K562 (cell line): ENCODE measurements around the gene RXRA. TPM values are rescaled to one million over a fixed set of nuclear protein-coding genes. Genes with fewer than 3 reads are reported as not detected.

ENCODE experiments used
- ATAC-seq: fragments of 200-7000 bp; cut with Tn5 transposase; 3 replicates; pipeline ENCODE4 v1.9.1; 2020; ENCODE audit warnings: moderate library complexity
- BruUV-seq: library from RNA; stranded (reverse); fragments of 400-500 nt; replicated peaks from 2 replicates; lab custom pipeline; 2021; lab: Mats Ljungman, UMichigan
- CTCF ChIA-PET: fragments of 300-600 bp; formaldehyde crosslinking; extraction: SDS; loops from one replicate; lab custom pipeline; 2021; ENCODE audit warnings: low intra/inter-chr PET ratio; lab: Yijun Ruan, JAX
- POLR2A ChIA-PET: fragments of 300-600, 350-650 bp; sonication (Branson Sonifier 250); formaldehyde crosslinking; extraction: SDS; loops from one replicate; lab custom pipeline; 2021; ENCODE audit warnings: antibody characterized with exemption, inconsistent platforms; lab: Yijun Ruan, JAX
- DNase-seq, 4 experiments: peaks; one replicate each; pipeline versions ENCODE4 v3.0.0 to v3.0.0-alpha.2; 2011 to 2018; ENCODE audit warnings: low spot score in 3 of 4, mixed read lengths in 3 of 4; ENCODE audit errors: extremely low read depth in 1 of 4
- FAIRE-seq: peaks from 2 replicates; lab custom pipeline; 2011; peaks lifted over from hg19 to GRCh38; lab: Jason Lieb, UNC
- H2AFZ ChIP-seq: 2 replicates; pipeline ENCODE4 v1.6.0; 2011; ENCODE audit warnings: low read depth, low read length, control low read depth, inconsistent platforms
- H3K27ac ChIP-seq: fragments of 200-600 bp; 3 replicates; pipeline ENCODE4 v1.8.0; 2011; ENCODE audit warnings: low read depth, mild to moderate bottlenecking, control low read depth, inconsistent platforms, low read length, moderate library complexity, mixed read lengths; ENCODE audit errors: extremely low read depth
- H3K27me3 ChIP-seq, 2 experiments: fragments of 300-600 bp in 1 of 2; 2 replicates in 1 of 2; 3 replicates in 1 of 2; pipeline versions ENCODE4 v1.6.0 to v1.8.0; 2011; ENCODE audit warnings: inconsistent platforms in 2 of 2, low read length in 2 of 2, mild to moderate bottlenecking in 1 of 2, mixed read lengths in 1 of 2, moderate library complexity in 1 of 2; ENCODE audit not compliant: control insufficient read depth in 2 of 2, insufficient read depth in 2 of 2
- H3K36me3 ChIP-seq: fragments of 300-600 bp; 3 replicates; pipeline ENCODE4 v1.8.0; 2011; ENCODE audit warnings: mild to moderate bottlenecking, low read length, inconsistent platforms; ENCODE audit not compliant: control insufficient read depth, insufficient read depth
- H3K4me1 ChIP-seq, 2 experiments: fragments of 200-600 bp in 1 of 2; replicated peaks in 1 of 2; 2 replicates in 1 of 2; 3 replicates in 1 of 2; pipeline versions ENCODE4 v1.5.1 to v1.8.0; 2011; ENCODE audit warnings: inconsistent platforms in 2 of 2, low read length in 2 of 2, mild to moderate bottlenecking in 1 of 2, mixed read lengths in 1 of 2, moderate library complexity in 1 of 2; ENCODE audit not compliant: control insufficient read depth in 2 of 2, insufficient read depth in 2 of 2
- H3K4me2 ChIP-seq: 2 replicates; pipeline ENCODE4 v1.6.1; 2011; ENCODE audit warnings: low read length, control low read depth, inconsistent platforms, mixed read lengths; ENCODE audit not compliant: insufficient read depth
- H3K4me3 ChIP-seq: fragments of 200-600 bp; sonication (generic), shearing (Covaris generic); 2 replicates; pipeline ENCODE4 v1.5.1; 2016; ENCODE audit warnings: control low read depth, inconsistent platforms
- H3K79me2 ChIP-seq: fragments of 200-600 bp; 3 replicates; pipeline ENCODE4 v1.8.0; 2011; ENCODE audit warnings: low read length, inconsistent platforms; ENCODE audit not compliant: control insufficient read depth, insufficient read depth
- H3K9ac ChIP-seq, 2 experiments: 2 replicates each; pipeline versions ENCODE4 v1.6.0 to v1.6.1; 2011; ENCODE audit warnings: low read depth in 2 of 2, low read length in 2 of 2, control low read depth in 1 of 2, inconsistent platforms in 1 of 2, mild to moderate bottlenecking in 1 of 2, mixed read lengths in 1 of 2; ENCODE audit not compliant: insufficient read depth in 1 of 2
- H3K9me1 ChIP-seq: one replicate; pipeline ENCODE4 v1.6.0; 2011; ENCODE audit warnings: inconsistent platforms, mild to moderate bottlenecking, low read length, moderate library complexity; ENCODE audit not compliant: control insufficient read depth, insufficient read depth
- H3K9me3 ChIP-seq: replicated peaks from 2 replicates; pipeline ENCODE4 v1.5.1; 2011; ENCODE audit warnings: low read depth, low read length, inconsistent platforms; ENCODE audit not compliant: control insufficient read depth, insufficient read depth
- H4K20me1 ChIP-seq: replicated peaks from 2 replicates; pipeline ENCODE4 v1.6.1; 2011; ENCODE audit warnings: low read length, inconsistent platforms, mixed read lengths; ENCODE audit not compliant: control insufficient read depth, insufficient read depth
- CEBPG ChIP-seq, 3 experiments: fragments of 200-800 bp in 1 of 3; sonication (Bioruptor generic) in 1 of 3; sonication (generic) in 1 of 3; formaldehyde crosslinking in 1 of 3; IDR thresholded peaks in 2 of 3; conservative IDR thresholded peaks in 1 of 3; 2 replicates each; pipeline versions ENCODE4 v1.6.1 to v1.8.0; 2016 to 2022; ENCODE audit warnings: missing compliant biosample characterization in 2 of 3, missing genetic modification characterization in 2 of 3, mild to moderate bottlenecking in 1 of 3, missing genetic modification reagents in 1 of 3
- ESRRB ChIP-seq: fragments of 250-450 bp; sonication (Bioruptor Pico); IDR thresholded peaks from 2 replicates; pipeline ENCODE4 v1.5.0; 2020; ENCODE audit warnings: mild to moderate bottlenecking, moderate library complexity, borderline replicate concordance
- FOXP4 ChIP-seq: sonication (generic); formaldehyde crosslinking; IDR thresholded peaks from 2 replicates; pipeline ENCODE4 v1.8.0; 2022; ENCODE audit warnings: mild to moderate bottlenecking, missing genetic modification reagents, borderline replicate concordance
- GATAD2B ChIP-seq: fragments of 450-650 bp; IDR thresholded peaks from 2 replicates; pipeline ENCODE4 v1.6.1; 2017; ENCODE audit warnings: mild to moderate bottlenecking, borderline replicate concordance
- HINFP ChIP-seq: fragments of 450-650 bp; conservative IDR thresholded peaks from 2 replicates; pipeline ENCODE4 v1.6.1; 2016; ENCODE audit warnings: missing genetic modification characterization, low read depth, mild to moderate bottlenecking, control low read depth, missing compliant biosample characterization
- PHF20 ChIP-seq: fragments of 450-650 bp; IDR thresholded peaks from 2 replicates; pipeline ENCODE4 v1.6.1; 2018; ENCODE audit not compliant: partially characterized antibody
- SIN3B ChIP-seq: fragments of 450-650 bp; IDR thresholded peaks from 2 replicates; pipeline ENCODE4 v1.6.1; 2017; ENCODE audit warnings: low read depth, mild to moderate bottlenecking, moderate library complexity
- ZBED1 ChIP-seq: IDR thresholded peaks from 2 replicates; pipeline ENCODE4 v1.6.1; 2014
- ZNF324 ChIP-seq: fragments of 250-450 bp; sonication (Bioruptor Pico); IDR thresholded peaks from 2 replicates; pipeline ENCODE4 v1.4.0; 2020; ENCODE audit warnings: mild to moderate bottlenecking
- ZNF592 ChIP-seq: fragments of 450-650 bp; IDR thresholded peaks from 2 replicates; pipeline ENCODE4 v1.6.1; 2017; ENCODE audit warnings: antibody characterized with exemption, mild to moderate bottlenecking
- ZNF644 ChIP-seq: fragments of 200-800 bp; sonication (Bioruptor generic); IDR thresholded peaks from 2 replicates; pipeline ENCODE4 v1.6.1; 2016; ENCODE audit warnings: low read depth, missing genetic modification characterization, missing compliant biosample characterization
- ZSCAN29 ChIP-seq: fragments of 450-650 bp; IDR thresholded peaks from 2 replicates; pipeline ENCODE4 v1.6.1; 2017
- WGBS: fragments of 100-300 bp; shearing (Covaris generic); methylation state at CpG from one replicate; pipeline ENCODE4 v1.1.6; 2016; ENCODE audit warnings: low coverage, mixed read lengths; ENCODE audit not compliant: insufficient coverage; ENCODE audit errors: missing lambda C conversion rate; 5-methylcytosine and 5-hydroxymethylcytosine counted together
- in situ Hi-C: fragments of 300-500 bp; cut with MboI; formaldehyde crosslinking; loops from 4 replicates; pipeline ENCODE4 v1.15.0; 2018; ENCODE audit warnings: inconsistent platforms, mixed read lengths
- intact Hi-C: fragments of 100-400 bp; cut with micrococcal nuclease; formaldehyde crosslinking; loops from 2 replicates; pipeline ENCODE4 v1.14.2; 2022
- polyA plus RNA-seq, 8 experiments: library from polyadenylated mRNA; depleted of rRNA in 4 of 8; stranded (reverse) in 5 of 8; unstranded in 3 of 8; fragments of >200 nt; fragmentation: Nextera tagmentation in 2 of 8; fragmentation: Illumina TruSeq in 1 of 8; extraction: Ambion mirVana in 2 of 8; extraction: Trizol in 1 of 8; gene quantifications; 2 replicates each; pipeline versions ENCODE4 v1.2.1 to v1.2.3, GENCODE V29; 2011 to 2014; ENCODE audit warnings: inconsistent platforms in 1 of 8, missing spikeins in 1 of 8
- total RNA-seq, 7 experiments: library from RNA; depleted of rRNA in 6 of 7; stranded (reverse); fragments of >200 nt in 6 of 7; fragmentation: Illumina TruSeq in 2 of 7; extraction: Trizol in 2 of 7; gene quantifications; 2 replicates each; pipeline versions ENCODE4 v1.2.1 to v1.2.3, GENCODE V29; 2011 to 2021; ENCODE audit warnings: low replicate concordance in 1 of 7

Gene RXRA
- total and polyA plus RNA-seq, 9 of the 15 experiments (the other 6 are each of a cell fraction or from before 2014, with no cell fraction given) = 0.35 to 23.6 (median 4.6) TPM

DNA sequence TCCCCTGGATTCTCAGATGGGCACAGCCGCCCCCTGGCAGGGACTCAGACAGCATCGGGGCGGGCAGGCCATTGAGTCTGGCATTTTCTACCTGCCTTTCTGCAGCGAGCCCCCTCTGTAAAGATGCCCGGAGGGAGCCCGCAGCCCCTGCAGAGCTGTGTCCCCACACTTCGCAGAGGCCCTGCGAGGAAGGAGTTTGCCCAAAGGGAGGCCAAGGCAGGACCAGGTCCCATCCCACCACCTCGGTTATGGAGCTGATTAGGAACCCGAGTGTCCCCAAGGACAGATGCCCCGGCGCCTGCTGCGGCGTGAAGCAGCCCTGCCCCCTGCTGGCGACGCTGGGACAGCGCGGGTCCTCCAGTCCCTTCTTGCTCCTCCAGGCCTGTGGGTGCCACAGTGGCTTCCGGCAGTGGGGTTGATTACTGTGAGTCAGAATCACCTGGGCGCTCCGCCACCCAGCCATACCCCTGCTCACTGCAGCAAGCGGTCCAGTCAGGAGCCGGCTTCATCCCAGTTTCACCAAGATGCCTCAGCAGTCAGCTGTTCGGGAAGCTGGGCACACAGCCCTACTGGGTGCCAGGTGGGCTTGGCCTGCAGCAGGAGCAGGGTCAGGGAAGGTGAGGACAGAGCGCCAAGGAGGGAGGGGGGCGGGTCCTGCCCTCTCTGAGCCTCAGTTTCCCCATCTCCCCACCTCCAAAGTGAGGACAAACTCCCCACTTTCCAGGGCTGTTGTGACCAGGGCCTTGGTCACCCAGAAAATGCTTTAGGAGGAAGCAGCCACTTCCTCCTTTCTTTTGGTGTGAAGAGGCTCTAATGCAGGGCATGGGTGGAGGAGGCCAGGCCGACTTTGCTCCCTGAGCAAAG is 117.2 kb downstream of the RXRA start:
- POLR2A ChIA-PET = interaction anchor here (0.6 to 0.9 kb wide), 3 partner anchors 8 to 272 kb away, joined by 3 read pairs; no protein-coding TSS in a partner anchor
- in situ Hi-C loops = no loop called here
- TF ChIP-seq CEBPG (CRISPR knock-in tag; IDR thresholded peaks at IDR 0.05) (no peak), CEBPG (tag; conservative IDR thresholded peaks at IDR 0.05 in 1 of 2, IDR thresholded peaks at IDR 0.05 in 1 of 2) (no peak), ZBED1 (no peak), ZSCAN29 (no peak), SIN3B (no peak), FOXP4 (CRISPR knock-in tag) (no peak), ESRRB (CRISPR knock-in tag) (no peak), GATAD2B (0 out of 2 replicates have a peak, but pooled peaks have one; percentile 24), ZNF592 (no peak), HINFP (tag) (no peak), ZNF644 (tag) (no peak), ZNF324 (no peak), PHF20 (no peak)

More for the DNA sequence above, 117.2 kb downstream of the RXRA start:
- Histone ChIP-seq H3K4me1 (peaks cover 0 to 34% of the 10 kb centered on the region in 2 experiments; a peak in 1 of 5 replicates), H4K20me1 (0 out of 2 replicates have a peak, but pooled peaks cover 4% of the 10 kb centered on the region), H3K27ac (no peak overlapping the region), H3K9me3 (no peaks in the 10 kb centered on the region; the same call in 1 of the 2 replicates), H3K4me3 (no peak overlapping the region), H3K79me2 (no peaks in the 10 kb centered on the region), H3K36me3 (no peaks in the 10 kb centered on the region), H2AFZ (no peak overlapping the region), H3K27me3 (0 out of 5 replicates have a peak, but pooled peaks cover 0 to 5% of the 10 kb centered on the region in 2 experiments), H3K9me1 (no peaks in the 10 kb centered on the region), H3K9ac (no peak overlapping the region), H3K4me2 (no peak overlapping the region)
- ATAC-seq (peak; percentile 98), FAIRE-seq (peak; percentile 78), DNase-seq (peak; percentile 82 to 90 (median 88))
- CTCF ChIA-PET = interaction anchor here (3.5 kb wide), 1 partner anchor 273 kb away, joined by 52 read pairs; no protein-coding TSS in a partner anchor
- BruUV-seq = no TSS peak
- WGBS = 5% methylated on average over 20 of the region's 27 CpGs
- intact Hi-C loops = loop anchor here (1.0 to 2.0 kb wide), 2 partner anchors 175 to 273 kb away; no protein-coding TSS in a partner anchor
